NCI-H69 (cell line): ENCODE data around the gene DERL3.
"Not testable (repeated sequence)": the region's sequence is repeated elsewhere in the genome, so short reads cannot be mapped to it uniquely, and the experiment has no call there.

Experiments
- DNase-seq: peaks from one replicate; lab custom pipeline; 2025; lab: John Stamatoyannopoulos, UW

The DERL3 gene

DNA sequence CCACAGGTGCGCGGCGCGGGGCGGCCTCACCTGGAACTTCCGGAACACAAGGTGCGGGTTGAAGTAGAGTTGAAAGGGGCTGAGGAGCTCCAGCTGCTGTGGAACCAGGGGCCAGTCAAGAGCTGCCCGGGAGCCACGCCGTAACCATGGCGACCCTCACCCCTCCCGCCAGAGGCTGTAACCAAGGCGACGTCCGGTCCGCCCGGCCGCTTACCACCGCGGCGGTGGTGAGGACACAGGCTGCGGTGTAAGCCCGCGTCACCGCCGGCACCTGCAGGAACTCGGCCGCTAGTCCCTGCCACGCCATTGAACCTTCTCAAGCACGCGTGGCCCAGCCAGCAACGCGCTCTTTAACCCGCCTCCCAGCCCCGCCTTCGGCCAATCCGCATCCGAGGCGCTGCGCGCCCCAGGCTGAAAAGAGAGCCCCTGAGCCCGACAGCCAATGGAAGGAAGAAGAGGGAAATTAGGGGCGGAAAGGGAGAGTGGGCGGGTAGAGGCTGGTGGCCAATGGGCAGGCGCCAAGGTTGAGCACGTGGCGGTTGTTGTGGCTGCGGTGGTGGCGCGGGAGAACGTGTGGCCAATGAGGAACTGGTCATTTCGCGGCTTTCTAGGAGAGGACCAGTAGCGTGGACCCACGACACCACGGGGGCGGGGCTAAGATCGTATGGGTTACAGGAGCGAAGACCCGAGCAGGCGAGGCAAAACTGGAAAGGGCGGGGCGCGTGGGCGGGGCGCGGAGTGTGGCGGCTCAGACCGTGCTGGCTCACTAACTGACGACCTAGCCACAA, at the start of gene DERL3:
TSS of gene DERL3 (minus strand) at position 326 of the 788 bp plus-strand sequence. CDS start at position 307, 19 bp downstream.
- DNase-seq = peak; percentile 100

DNA sequence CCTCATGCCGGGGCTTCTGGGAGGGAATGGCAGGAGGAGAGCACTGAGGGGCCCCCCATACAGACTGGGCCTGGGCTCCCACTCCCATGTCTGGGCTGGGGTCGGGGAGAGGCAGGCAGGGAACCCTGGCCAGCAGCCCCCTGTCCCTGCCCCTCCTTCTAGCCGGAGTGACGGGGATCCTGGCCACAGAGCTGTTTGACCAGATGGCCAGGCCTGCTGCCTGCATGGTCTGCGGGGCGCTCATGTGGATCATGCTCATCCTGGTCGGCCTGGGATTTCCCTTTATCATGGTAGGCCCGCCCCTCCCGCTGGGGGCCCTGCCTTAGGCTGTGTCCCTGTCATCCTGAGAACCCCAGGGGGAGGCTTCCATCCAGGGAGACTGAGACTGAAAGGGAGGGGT, 45.3 kb upstream of the DERL3 start:
- DNase-seq = no peak

DNA sequence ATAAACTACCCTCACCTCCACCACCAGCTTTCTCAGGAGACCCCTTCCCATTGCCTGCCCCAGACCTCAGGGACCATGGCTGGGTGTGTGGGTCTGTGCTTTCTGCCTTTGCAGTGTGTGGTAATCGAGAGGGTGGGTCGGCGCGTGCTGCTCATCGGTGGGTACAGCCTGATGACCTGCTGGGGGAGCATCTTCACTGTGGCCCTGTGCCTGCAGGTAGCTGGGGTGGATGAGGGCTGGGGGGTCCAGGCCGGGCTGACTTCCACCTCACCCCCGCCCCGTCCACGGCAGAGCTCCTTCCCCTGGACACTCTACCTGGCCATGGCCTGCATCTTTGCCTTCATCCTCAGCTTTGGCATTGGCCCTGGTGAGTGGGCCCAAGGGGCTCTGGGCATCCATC, 44.9 kb upstream of the DERL3 start:
- no peak for DNase-seq

DNA sequence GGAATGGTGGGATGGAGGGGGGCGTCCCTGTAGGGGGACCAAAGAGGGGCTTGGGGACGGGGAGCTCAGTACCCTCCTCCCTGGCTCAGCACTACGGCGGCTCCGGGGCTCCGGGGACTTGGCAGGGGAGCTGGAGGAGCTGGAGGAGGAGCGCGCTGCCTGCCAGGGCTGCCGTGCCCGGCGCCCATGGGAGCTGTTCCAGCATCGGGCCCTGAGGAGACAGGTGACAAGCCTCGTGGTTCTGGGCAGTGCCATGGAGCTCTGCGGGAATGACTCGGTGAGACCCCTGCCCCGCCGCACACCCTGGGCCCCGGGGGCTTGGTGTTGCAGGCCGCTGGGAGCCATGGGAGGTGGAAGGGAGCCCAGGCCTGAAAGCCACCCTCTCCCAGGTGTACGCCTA, 43.6 kb upstream of the DERL3 start:
- no peak for DNase-seq

DNA sequence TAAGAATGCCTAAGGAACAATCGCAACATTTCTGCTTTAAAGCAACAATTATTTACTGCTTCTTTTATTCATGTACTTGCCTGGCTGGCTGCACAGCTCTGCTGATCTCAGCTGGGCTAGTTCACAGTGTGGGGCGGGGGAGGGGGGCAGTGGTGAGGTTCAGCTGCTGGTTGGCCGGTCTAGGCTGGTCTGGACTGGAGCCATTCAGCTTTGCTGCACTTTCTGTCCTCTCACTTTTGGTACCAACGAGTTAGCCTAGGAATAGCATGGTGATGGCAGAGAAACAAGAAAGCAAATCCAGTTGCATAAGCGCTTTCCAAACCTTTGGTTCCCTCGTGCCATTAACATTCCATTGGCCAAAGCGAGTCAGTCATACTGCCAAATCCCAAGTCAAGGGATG, 39.4 kb upstream of the DERL3 start:
- DNase-seq = no peak

DNA sequence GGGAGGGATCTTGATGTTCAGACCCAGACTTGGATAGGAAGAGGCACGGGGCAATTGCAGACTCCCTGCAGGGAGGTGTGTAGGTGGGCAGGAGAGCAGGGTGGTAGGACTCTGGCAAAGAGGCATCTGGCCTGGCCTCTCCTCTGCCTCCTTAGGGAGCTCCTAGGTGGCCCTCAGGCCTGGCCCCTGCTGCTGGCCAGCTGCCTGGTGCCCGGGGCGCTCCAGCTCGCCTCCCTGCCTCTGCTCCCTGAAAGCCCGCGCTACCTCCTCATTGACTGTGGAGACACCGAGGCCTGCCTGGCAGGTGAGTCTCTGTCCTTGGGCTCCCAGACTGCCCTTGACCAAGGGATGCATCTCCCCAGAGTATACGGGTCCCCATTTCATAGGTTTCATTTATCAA, 38.8 kb upstream of the DERL3 start:
- DNase-seq = no peak

DNA sequence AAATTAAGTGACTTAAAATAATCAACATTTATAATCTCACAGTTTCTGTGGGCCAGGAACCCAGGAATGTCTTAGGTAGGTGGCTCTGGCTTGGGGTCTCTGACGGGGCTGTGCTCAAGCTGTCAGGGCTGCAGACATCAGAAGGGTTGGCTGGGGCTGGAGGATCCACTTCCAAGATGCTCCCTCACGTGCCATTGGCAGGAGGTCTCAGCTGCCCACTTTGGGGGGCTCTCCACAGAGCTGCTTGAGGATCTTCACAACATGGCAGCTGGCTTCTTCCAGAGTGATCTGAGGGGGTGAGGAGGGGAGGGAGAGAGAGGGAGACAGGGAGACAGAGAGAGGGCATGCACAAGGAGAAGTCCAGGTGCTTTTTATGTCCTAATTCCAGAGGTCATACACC, 37.0 kb upstream of the DERL3 start:
- no peak for DNase-seq

DNA sequence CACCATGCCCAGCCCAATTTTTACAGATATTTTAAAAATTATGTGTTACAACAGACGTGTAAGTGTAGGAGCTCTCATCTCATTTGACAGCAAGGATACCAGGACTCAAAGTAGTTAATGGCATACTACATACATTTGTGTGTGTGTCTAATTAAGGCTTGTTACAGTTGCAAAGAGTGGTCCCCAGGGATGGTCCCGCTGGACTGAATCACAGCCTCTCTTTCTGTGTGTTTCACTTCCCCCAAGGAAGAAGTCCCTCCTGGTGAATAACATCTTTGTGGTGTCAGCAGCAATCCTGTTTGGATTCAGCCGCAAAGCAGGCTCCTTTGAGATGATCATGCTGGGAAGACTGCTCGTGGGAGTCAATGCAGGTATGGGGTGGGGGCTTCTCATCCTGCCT, 36.1 kb upstream of the DERL3 start:
- DNase-seq = peak; percentile 54

DNA sequence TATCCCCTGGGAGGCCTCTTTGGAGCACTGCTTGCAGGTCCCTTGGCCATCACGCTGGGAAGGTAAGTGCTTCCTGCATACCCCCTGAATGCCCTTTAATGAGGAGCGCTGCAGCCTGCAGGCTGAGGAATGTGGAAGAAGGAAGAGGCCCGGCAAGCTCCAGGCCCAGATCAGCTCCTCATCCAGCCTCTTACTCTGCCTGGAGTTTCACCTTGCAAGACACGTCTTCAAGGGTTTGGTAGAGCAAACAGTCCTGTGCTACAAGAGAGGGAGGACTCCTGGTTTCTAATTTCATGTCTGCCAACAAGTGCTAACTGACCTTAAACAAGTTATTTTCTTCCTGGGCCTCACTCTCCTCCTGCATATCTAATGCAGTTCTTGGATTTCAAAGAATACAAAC, 29.8 kb upstream of the DERL3 start:
- DNase-seq = no peak

DNA sequence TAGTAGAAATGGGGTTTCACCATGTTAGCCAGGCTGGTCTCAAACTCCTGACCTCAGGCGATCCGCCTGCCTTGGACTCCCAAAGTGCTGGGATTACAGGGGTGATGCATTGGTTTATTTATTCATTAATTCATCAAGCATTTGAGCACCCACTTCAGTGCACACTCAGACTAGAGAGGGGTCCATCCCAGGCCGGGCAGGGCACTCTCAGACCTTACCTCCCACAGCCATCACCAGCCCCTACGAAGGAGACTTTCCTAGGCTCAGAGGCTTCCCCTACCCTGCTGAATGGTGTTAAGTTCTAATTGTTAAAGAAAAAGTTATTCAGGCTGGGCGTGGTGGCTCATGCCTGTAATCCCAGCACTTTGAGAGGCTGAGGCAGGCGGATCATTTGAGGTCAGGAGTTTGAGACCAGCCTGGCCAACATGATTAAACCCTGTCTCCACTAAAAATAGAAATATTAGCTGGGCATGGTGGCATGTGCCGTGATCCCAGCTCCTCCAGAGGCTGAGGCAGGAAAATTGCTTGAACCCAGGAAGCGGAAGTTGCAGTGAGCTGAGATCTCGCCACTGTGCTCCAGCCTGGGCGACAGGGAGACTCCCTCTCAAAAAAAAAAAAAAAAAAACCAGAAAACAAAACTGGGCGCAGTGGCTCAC, 25.8 kb upstream of the DERL3 start:
- DNase-seq = not testable (repeated sequence)

DNA sequence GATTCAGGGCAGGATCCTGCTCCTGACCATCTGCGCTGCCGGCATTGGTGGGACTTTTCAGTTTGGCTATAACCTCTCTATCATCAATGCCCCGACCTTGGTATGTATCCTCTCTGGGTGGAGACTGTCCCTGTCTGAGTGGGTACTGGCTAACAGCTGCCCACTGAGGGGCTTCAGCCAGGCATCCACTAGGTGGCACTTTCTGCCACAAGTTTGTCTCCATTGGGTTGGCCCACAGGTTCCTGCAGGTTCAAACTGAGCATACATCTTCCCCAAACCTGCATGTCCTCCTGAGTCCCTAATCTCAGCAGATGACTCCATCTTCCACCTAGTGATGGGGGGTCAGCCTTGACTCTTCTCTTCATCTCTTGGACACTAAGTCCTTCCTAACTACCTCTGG, 23.3 kb upstream of the DERL3 start:
- DNase-seq = peak; percentile 74

DNA sequence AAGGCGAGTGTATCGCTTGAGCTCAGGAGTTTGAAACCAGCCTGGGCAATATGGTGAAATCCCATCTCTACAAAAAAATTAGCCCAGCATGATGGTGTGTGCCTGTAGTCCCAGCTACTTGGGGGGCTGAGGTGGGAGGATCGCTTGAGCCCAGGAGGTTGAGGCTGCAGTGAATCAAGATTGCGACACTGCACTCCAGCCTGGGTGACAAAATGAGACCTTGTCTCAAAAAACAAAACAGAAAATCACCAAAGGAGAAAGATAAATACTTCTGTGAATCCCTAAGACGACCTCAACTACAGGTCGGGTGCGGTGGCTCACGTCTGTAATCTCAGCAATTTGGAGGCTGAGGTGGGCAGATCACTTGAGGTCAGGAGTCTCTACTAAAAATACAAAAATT, 21.4 kb upstream of the DERL3 start:
- DNase-seq = not testable (repeated sequence)

DNA sequence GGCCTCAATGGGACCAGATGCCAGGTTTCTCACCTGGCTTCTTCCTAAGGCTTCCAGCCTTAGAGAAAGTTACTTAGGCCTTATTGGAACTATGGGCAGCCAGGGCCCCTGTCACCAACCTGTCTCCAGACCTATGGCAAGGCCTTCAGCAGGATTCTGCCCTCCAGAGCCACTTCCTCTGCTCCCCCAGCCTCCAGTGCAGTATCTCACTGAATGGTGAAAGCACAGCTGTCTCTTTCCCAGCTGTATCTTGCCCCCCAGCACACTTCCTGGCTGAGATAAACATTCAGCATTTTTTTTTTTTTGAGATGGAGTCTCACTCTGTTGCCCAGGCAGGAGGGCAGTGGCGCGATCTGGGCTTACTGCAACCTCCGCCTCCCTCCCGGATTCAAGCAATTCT, 20.4 kb upstream of the DERL3 start:
- no peak for DNase-seq

DNA sequence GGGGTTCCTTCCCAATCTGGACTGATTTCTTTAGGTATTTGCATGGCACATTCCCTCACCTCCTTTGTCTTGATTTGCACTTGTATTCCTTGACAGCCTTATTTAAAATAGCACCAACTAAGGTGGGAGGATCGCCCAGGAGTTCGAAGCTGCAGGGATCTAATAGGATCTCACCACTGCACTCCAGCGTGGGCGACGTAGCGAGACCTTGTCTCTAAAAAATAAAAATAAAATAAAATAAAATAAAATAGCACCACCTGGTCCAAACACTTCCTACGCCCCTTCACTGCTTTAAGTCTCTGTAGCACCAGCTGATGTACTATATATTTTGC, 19.6 kb upstream of the DERL3 start:
- no peak for DNase-seq

DNA sequence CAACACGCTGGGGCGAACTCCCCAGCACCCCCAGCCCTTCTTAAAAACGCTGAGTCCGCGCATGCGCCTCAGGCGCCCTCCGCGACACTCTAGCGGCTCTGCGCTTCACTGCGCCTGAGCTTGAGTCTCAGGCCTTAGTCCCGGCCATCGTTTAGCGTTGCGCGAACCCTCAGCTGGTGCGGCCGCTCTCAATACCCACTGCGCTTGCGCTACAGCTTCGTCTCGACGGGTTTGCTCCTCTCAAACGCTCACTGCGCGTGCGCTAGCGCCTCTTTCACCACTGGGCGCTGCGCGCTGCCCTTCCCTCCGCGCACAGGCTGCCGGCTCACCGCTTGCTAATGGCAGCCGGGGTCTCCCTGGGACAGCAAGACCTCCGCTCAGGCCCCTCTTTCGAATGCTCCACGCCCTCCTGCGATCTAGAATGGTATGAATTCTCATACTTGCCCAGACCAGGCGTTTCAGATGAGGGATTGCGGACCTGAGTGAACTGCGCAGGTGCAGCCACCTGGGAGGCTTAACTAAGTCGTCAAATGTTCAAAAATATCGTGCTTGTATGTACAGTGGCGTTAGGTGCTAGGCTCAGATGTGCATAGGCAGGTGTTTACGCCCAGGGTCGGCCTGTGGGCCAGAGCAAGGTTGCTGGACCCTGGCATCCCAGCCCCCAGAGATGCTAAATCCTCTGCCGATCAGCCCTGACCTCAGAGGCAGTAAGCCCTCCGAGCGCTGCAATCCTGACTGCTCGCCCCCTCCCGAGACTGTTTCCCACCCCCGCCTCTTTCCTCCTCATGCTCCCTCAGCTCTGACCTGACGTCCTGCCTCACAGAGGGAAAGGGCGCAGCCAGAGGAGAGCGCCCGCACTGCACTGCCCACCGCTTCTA, 19.0 kb upstream of the DERL3 start, which contains the start of gene SLC2A11:
TSS of gene SLC2A11 (plus strand) at position 270 of the 878 bp plus-strand sequence. CDS start at position 395, 125 bp downstream.
- DNase-seq = peak; percentile 99

DNA sequence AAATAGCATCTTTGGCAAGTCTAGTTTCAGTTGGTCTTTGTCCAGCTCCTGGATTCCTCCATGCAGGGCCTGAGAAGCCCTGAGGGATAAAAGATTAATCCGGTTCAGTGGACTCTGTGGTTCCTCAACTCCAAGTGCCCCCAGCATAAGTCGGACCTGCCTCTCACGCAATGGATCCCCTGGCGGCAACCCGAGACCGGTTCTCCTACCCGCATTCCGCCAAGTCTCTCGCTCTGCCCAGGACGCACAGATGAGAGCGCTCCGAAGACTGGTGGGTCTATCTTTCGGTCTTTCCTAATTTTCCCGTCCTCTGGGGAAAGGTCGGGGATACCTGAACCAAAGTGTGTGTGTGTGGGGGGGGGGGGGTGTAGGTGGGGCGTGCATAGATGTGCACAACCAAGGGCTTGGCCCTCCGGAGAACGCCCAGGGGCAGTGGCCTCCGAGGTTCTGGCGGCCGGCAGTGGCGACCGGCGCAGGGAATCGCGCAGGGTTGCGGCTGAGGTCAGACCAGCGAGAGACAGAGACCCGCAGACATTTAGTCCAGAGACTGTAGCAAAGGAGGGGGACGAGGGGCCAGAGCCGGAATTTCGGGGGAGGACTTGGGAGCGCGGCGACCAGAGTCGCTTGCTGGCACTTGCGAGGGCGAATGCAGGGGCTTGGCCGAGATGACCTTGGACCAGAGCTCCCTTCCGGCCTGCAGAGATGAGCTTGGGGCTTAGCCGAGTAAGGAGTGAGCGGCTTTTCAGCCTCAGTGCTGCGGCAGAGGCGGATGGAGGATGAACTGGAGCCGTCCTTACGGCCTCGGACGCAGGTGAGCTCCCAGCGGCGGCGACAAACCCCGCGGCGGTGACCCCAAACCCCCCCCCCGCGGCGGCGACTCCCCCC, 18.2 kb upstream of the DERL3 start:
- peak; percentile 83 for DNase-seq

DNA sequence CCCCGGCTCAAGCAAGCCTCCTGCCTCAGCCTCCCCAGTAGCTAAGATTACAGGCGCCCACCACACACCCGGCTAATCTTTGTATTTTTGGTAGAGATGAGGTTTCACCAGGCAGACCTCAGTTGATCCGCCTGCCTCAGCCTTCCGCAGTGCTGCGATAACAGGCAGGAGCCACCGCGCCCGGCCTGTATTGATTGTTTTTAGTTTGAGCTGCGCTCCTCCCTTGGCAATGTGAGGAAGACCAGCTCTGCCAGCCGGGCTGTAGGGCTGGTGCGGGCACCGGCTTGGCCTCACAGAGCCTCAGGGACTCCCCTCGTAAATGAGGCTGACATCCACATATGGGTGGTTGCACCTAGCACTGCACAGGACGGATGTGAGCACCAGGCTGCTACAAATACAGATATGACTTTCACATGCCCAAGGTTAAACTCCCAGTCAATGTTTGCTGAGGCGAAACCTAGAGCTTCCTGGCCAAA, 11.4 kb upstream of the DERL3 start:
- DNase-seq = no peak

DNA sequence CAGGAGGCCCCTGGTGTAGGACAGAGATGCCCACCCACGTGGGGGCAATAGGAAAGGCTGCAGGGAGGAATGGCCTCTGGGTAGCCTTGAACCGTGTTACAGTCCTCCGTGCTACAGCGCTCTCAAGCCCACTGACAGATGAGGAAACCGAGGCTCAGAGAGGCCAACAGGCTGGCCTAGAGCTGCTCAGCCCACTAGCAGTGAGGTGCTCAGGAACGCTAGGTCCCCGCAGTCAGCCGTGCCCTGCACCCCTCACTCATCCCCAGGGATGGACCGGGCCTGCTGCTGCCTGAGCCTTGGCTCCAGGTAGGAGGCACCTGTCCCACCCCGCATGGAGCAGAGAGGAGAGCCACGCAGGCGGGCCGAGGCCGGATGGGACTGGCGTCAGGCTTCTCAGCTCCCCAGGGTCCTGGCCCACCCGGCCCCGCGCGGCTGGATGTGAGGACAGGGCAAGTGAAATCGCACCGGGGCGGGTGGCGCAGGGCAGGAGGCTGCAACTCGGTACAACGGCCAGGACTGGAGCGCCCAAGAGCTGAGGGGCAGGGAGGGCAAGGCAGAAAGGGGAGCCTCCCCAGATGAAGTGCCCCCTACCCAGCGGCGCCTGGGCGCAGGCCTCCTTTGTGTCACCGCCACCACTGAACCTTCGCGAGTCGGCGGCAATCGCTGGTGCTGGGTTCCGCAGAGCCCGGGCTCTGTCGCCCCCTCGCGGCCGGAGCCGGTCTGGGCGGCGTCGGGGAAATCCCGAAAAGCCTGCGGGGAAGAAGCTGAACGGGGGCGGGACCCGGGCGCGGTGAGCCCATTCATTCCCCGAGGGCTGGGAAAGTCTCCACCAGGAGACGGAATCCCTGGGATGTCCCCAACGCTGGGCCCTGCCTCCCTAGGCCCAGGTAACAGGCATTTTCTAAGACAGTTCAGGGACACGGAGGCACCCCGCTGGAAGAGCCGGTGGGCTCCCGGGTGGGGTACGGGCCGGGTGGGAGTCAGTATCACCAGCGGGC, 10.5 kb upstream of the DERL3 start:
- DNase-seq = peak; percentile 89

DNA sequence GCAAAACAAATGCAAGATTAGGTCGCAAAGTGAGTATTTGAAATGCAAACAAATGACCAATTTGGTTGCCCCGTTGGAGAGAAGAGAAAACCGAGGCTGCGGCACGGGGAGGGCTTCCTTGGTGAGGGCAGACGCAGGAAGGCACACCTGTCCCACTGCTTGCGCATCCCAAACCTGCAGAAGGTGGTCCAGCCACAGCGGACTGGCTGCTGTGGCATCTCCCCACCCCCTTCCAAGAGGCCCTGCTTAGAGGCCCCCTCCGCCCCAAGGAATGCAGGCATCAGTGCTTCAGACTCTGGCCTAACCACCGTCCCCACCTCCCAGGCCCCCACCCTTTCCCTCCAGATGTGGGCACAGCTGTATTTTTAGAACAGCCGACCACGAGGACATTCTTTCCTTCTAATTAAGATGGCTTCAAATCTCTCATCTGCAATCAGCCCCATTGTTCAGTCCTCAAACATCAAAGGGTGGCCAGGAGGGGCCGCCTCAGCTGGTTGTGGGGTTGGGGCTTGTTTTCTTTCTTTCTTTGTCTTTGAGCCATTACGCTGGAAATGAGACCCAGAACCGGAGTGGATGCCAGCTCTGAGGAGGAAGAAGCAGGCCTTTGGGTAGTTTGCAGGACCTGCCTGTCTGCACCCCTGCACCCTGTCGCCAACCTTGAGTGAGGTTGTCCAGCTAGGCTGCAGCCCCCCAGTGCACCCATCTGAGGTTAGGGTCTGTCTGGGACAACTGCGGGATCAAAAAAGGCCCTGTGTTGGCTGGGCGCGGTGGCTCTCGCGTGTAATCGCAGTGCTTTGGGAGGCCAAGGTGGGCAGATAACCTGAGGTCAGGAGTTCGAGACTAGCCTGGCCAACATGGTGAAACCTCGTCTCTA, 9.4 kb upstream of the DERL3 start:
- no peak for DNase-seq
